GM18909 (cell line): ENCODE measurements around the gene SMAD6.
"Not testable (repeated sequence)": the region's sequence is repeated elsewhere in the genome, so short reads cannot be mapped to it uniquely, and the experiment has no call there.

ENCODE experiments used
- ATAC-seq: cut with Tn5 transposase; IDR thresholded peaks from one replicate; pipeline ENCODE4 v1.9.1; 2021; ENCODE audit warnings: mild to moderate bottlenecking; ENCODE audit not compliant: unreplicated experiment, poor library complexity

The SMAD6 gene

DNA sequence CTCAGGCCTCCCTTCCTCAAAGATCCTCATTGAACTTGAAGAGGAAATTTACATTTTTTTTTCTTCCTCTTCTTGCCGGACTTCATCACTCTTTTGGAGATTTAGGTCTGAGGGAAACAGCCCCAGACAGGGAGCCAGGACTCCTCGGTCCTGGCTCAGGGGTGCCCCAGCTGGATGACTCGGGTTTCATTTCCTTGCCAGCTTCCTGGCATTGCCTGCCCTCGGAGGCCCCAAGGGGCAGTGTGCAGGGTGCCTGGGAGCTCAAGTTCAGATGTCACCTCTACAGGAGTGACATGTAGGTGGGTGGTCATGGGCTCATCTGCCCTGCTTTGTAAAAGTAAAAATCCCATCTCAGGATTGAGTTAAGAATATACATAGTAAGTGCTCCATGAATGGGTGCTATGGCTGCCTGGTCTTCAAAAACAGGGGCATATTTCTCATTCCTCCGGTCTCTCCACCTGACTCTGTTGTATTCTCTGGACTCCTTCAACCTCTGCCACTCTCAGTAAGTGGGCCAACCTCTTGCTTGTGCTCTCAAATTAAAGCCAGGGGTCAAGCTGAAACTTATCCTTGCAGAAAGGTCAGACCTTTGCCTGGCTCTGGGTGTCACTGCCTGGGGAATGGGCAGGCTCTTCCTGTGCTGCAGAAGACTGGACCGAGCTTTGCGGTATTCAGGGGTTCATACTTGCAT lies 51.8 kb downstream of the SMAD6 start:
- ATAC-seq = no peak

DNA sequence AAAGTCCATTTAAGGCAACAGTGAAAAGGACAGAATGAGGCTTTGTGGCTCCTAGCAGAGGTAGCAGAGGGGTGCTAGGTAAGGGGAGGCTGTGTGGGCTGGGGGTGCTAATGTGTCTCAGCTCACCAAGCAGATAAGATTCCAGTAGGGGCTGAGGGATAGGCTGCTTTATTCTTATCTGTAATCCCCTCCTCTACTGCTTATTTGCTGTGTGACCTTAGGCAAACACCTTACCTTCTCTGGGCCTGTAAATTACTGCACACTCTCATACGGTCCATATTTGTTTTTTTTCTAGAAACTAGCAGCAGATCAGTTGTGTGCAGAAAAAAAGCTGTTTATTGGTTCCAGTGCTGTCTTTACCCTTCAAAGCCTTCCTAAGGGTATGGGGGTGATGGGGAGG lies 52.8 kb downstream of the SMAD6 start:
- ATAC-seq = no peak

DNA sequence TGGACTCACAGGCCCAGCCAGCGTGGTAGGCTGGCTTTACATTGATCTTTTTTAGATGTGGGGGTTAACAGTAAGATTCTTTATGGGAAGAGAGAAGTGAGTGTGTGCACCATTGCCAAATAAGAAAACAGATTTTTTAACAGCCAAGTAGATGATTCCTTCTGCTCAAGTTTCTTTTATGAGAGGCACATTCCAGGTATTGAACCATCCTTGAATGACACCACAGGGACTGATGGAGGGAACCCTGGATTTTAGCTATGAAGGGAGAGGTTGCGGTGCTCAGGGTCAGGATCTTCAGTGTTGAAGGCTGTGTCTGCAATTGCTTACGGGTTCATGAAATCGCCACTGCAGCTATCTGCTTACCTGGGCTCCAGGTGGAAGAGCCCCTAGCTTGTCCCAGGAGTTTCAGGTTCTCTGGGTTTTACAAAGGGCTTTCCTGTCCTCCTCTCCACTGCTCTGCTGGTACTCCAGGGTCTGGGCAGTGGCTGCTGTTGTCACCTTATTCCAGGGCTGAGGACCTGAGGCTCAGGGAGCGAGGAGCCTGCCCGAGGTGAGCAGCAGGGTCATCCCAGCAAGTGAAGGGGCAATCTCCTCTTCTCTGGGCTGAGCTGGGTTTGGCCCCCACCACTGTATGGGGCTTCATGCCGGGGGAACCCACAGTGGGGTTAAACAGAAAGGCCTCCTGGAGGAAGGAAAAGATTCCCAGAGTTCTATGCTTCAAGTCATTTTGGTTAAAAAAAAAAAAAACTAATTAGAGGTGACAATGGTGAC lies 53.4 kb downstream of the SMAD6 start:
- no peak for ATAC-seq

- ATAC-seq = no peak
These were observed 54.3 kb downstream of the SMAD6 start for GRCh38 chr15:66756295-66756694.

- no peak for ATAC-seq
These were observed 55.0 kb downstream of the SMAD6 start for GRCh38 chr15:66757030-66757429.

- no peak for ATAC-seq
These were observed 55.5 kb downstream of the SMAD6 start for GRCh38 chr15:66757521-66757920.

- ATAC-seq = not testable (repeated sequence)
These were observed 56.2 kb downstream of the SMAD6 start for GRCh38 chr15:66758217-66758616.

GRCh38 chr15:66758844-66759243 lies 56.8 kb downstream of the SMAD6 start:
- no peak for ATAC-seq

GRCh38 chr15:66760097-66760967 lies 58.3 kb downstream of the SMAD6 start:
- no peak for ATAC-seq

DNA sequence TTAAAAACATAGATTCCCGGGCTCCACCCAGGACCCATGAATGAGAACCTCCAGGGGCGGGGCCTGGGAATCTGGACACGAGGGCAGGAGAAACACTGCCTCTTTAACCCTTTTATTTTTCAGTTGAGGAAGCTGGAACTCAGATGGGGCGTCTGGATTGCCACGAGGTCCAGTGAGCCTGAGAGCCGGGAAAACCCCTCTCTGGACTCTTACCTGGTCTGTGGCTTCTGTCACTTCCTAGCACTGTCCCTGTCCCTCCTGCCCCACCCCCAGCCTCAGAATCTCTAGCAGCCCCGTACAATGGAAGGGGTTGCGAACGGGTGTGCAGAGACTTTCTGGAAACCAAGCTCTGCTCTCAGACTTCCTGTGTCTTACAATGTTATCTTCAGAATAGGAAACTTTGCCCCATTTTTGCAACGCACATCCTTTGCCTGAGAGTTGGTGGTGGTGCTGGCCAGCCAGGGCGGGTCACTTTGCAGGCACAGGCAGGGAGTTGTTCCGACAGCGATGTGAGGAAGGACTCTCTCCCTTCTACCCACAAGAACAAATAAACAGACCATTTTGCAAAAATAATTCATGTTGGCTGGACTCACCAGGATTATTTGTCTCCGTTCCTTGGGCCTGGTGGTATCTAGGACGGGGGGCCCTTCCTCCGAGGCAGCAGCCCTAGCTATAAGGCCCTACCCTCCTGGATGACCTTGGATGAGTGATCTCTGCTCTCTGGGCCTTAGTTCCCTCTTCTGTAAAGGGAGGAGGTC lies 59.1 kb downstream of the SMAD6 start:
- ATAC-seq = no peak

GRCh38 chr15:66761726-66762595 lies 59.9 kb downstream of the SMAD6 start:
- no peak for ATAC-seq

DNA sequence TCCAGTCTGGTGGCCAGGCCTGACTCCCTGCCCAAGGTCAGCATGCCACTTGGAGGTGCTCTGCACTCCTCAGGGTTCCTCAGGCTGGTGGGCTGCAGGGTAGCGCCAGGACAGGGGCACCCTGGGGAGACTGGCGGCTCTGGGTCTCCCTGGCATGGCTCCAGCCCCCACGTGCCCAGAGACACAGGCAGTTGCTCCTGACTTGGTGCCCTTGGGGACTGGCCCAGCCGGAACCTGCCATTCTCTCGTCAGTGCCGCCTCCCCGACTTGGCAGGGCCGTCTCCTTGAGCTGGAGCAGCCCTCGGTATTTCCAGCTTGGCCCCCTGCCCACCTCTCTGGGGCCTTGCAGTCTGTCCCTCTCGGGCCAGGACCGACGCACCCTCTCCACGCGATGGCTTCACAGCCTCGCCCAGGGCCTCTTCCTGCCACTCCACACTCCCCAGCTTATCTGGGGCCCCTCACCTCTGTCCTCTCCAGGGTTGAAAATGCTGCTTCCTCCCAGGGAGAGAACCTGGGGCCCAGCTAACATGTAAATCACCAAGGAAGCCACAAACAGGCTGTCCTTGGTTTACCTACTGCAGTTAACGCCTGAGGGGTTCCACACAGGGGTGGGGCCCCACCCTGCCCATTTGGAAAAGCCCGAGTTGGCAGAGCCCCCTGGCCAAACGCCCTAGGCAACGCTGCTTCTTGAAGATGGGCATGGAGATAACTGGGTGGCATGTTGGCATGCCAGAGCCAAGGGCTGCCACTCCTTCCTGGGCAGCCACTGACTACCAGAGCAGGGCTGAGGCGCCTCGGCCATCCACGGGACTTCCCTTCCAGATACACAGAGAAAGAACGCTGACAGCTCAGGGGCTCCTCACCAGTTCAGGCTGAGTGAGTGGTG lies 61.4 kb downstream of the SMAD6 start:
- ATAC-seq = no peak

GRCh38 chr15:66764072-66764786 lies 62.2 kb downstream of the SMAD6 start:
- ATAC-seq = no peak

- peak; percentile 55 for ATAC-seq
These were observed 63.6 kb downstream of the SMAD6 start for GRCh38 chr15:66765478-66766281.

DNA sequence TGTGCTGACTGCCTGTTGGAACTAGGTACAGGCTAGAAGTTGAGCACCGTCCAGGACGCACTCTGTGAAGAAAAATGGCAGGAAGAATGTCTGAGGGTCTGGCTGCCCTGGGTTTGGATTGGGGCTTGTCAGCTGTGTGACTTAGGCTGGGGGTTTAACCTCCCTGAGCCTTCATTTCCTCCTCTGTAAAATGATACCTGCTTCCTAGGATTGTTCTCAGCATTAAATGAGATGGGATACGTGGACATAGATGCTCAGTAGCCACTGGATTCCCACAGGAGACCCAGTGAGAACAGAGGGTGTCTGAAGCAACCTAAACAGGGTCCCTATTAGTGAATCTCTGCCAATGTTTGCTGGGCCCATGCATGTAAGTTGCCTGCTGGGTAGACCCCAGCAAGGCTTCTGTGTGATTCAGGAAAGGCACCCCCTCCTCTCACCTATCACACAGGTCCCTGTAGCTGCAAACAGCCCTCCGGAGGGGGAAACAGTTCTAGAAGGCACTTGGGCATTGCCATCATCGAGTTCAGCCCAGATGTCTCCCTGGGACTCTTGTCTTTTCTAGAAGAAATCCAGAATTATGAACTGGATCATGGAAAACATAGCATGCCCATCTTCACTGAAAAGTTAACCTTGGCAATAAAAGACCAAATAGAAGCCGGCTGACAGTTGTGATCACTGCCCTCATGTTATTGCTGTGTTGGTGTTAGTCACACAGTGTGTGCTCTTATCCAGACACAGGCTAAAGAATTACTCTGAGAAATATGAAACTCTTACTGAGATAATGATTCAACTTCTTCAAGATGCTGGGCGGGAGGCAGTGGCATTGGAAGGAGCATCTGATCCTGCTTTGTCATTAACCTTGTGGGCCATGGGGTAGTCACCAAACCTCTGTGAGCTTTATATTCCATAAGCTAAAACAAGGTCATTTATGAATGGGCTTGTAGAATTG lies 64.5 kb downstream of the SMAD6 start:
- ATAC-seq = no peak

DNA sequence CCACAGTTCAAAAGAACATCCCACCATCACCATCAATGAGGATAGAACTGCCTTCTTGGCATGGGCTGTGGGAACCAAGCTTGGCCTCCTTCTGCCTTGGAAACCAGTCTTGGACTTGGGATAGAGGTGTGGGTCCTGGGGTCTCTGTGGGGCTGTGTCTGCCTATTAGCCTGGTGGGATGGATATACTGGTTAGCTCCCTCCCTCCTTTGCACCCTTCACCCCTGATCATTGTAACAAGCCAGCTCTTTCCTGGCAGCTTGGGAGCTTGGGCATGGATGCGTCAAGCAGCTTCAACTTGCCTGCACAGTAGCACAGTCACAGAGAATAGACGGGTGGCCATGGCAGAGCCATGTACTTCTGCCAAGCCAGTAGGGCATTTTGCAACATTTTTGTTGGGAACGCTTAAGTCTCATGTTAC lies 65.2 kb downstream of the SMAD6 start:
- ATAC-seq = no peak
